LNCaP clone FGC (cell line): ENCODE measurements around the gene CFAP61.

Experiments
- DNase-seq: peaks from one replicate; pipeline ENCODE4 v3.0.0-alpha.2; 2011; ENCODE audit warnings: low read depth
- H3K4me3 ChIP-seq: 2 replicates; pipeline ENCODE4 v1.5.1; 2011; ENCODE audit warnings: mild to moderate bottlenecking, low read depth, low read length, control low read depth
- TF ChIP-seq, protein P1 (sequence below): IDR thresholded peaks from 2 replicates; pipeline ENCODE4 v1.5.1; 2012; ENCODE audit warnings: mild to moderate bottlenecking; ENCODE audit not compliant: control insufficient read depth, insufficient read depth; ENCODE audit errors: extremely low read depth

Gene CFAP61

GRCh38 chr20:20293141-20293540 lies 240.8 kb downstream of the CFAP61 start:
- DNase-seq: no peak
- TF ChIP-seq, protein P1, sequence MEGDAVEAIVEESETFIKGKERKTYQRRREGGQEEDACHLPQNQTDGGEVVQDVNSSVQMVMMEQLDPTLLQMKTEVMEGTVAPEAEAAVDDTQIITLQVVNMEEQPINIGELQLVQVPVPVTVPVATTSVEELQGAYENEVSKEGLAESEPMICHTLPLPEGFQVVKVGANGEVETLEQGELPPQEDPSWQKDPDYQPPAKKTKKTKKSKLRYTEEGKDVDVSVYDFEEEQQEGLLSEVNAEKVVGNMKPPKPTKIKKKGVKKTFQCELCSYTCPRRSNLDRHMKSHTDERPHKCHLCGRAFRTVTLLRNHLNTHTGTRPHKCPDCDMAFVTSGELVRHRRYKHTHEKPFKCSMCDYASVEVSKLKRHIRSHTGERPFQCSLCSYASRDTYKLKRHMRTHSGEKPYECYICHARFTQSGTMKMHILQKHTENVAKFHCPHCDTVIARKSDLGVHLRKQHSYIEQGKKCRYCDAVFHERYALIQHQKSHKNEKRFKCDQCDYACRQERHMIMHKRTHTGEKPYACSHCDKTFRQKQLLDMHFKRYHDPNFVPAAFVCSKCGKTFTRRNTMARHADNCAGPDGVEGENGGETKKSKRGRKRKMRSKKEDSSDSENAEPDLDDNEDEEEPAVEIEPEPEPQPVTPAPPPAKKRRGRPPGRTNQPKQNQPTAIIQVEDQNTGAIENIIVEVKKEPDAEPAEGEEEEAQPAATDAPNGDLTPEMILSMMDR: no peak

DNA sequence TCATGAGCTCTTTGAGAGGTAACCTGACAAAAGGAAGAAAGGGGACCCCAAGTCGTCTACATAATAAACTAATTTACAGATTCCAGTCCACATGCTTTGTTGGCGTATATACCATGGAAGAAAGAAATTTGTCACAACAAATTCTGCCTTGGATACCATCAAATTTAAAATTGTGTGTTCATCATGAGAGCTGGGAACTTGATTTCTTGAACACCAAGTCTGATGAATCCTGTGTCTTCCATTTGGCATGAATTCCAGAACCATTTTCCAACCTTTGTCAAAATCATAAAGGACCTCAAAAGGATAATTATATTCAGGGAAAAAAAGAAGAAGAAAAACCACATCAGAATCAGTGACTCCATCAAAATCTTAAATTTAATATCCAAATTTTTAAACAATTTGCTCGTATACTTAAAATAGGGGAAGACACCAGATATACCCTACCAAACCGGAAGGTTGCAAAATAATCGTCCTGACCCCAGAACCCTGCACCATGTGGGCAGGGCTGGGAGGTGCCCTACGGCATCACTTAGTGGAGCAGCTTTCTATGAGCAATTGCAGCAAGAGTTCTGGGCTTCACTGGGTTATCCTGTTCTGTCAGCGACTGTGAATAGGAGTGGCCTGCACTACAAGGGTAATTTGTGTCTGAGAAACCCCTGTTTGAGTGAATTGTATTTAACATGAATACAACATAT lies 241.5 kb downstream of the CFAP61 start:
- no peak for DNase-seq
- TF ChIP-seq, protein P1: no peak
- no peak overlapping the region for H3K4me3 ChIP-seq

More at GRCh38 chr20:20293141-20293540, 240.8 kb downstream of the CFAP61 start:
- H3K4me3 ChIP-seq: no peak overlapping the region

- TF ChIP-seq, protein P1: no peak
- no peak for DNase-seq
These were observed 243.5 kb downstream of the CFAP61 start for GRCh38 chr20:20295621-20296498.

GRCh38 chr20:20297181-20297580 lies 244.8 kb downstream of the CFAP61 start:
- TF ChIP-seq, protein P1: no peak

More at GRCh38 chr20:20295621-20296498, 243.5 kb downstream of the CFAP61 start:
- H3K4me3 ChIP-seq: no peak overlapping the region

GRCh38 chr20:20297752-20298151 lies 245.4 kb downstream of the CFAP61 start:
- H3K4me3 ChIP-seq: no peak overlapping the region

More at GRCh38 chr20:20297181-20297580, 244.8 kb downstream of the CFAP61 start:
- DNase-seq: no peak
- H3K4me3 ChIP-seq: no peak overlapping the region

GRCh38 chr20:20299904-20300303 lies 247.6 kb downstream of the CFAP61 start:
- H3K4me3 ChIP-seq: no peak overlapping the region
- TF ChIP-seq, protein P1: no peak
- DNase-seq: no peak

More at GRCh38 chr20:20297752-20298151, 245.4 kb downstream of the CFAP61 start:
- TF ChIP-seq, protein P1: no peak
- no peak for DNase-seq
